GM18526 (cell line): ENCODE results near the gene LTB.

Experiments
- POLR2A ChIP-seq: IDR thresholded peaks from 3 replicates; pipeline ENCODE4 v1.6.1; 2011; ENCODE audit not compliant: insufficient read length; ENCODE audit errors: extremely low read depth

Gene LTB

GRCh38 chr6:31572041-31572911, 9.9 kb downstream of the LTB start, which contains the start of gene LTA:
TSS of gene LTA (plus strand) at chr6:31572289. CDS start at chr6:31572743, 454 bp downstream.
- TF ChIP-seq POLR2A: peak; percentile 71

GRCh38 chr6:31569861-31570536, 12.2 kb downstream of the LTB start:
- no peak for TF ChIP-seq POLR2A

DNA sequence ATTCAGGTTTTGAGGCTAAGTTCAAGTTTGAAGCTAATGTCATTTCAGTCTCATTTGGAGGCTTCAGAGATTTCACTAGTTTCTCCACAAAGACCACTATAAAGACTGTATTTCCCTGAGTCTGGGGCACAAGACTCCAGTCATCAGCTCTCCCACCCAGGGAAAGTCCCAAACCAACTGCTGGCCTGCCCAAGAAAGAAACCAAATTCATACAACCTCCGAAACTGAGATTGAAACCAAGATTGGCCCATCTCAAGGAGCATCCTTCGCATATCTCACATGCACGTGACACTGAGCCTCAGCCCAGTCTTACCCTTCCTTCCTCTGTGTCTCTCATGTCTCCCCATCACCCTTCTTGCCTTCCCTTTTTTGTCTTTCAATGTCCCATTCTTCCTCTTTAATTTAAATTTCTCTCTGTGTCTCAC, 13.7 kb downstream of the LTB start:
- TF ChIP-seq POLR2A: no peak

DNA sequence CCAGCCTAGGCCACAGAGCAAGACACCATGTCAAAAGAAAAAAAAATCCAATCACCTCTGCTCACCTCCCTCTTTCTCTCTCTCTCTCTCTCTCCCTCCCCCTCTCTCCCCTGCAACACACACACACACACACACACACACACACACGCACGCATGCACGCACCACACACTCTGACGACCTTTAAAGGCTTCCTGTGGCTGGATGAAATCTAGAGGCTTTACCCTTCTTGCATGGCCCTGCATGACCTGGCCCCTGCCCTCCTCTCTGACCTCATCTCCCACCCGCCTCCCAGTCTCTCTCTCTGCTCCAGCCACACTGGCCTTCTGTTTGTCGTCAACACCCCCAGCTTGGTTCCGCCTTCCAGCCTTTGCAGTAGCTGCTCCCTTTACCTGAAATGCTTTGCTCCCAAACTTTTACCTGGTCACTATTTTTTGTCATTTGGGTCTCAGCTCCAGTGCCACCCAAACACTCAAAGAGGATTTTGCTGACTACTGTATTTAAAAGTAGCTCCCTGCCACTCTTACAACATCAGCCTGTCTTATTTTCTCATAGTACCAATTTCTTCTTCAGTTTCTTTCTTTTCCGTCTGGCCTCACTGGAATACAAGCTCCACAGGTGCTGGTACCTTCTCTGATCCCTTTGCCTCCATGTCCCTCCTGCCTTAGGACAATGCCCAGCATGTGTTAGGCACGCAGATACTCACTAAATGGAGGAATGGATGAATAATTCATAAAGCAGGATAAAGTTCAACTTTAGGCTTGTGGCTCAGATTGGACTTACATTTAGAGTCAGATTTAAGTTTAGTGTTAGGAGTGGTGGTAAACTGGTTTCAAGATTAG, 14.5 kb downstream of the LTB start:
- no peak for TF ChIP-seq POLR2A

DNA sequence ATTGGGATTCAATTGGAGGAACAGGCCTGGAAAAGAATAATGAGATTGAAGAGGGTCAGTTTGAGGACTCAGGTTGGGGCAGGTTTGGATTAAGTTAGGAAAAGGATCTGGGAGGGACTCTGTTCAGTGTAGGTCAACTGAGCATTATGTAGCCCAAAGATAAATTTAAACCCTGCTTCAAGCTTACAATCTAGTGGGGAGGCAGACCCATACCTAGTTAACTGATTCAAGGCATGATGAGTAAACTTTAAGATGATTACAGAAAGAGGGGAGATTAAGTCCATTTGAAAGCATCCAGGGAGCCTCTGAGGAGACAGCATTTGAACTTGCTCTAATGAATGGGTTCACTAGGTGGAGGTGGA, 21.5 kb downstream of the LTB start:
- TF ChIP-seq POLR2A: no peak

DNA sequence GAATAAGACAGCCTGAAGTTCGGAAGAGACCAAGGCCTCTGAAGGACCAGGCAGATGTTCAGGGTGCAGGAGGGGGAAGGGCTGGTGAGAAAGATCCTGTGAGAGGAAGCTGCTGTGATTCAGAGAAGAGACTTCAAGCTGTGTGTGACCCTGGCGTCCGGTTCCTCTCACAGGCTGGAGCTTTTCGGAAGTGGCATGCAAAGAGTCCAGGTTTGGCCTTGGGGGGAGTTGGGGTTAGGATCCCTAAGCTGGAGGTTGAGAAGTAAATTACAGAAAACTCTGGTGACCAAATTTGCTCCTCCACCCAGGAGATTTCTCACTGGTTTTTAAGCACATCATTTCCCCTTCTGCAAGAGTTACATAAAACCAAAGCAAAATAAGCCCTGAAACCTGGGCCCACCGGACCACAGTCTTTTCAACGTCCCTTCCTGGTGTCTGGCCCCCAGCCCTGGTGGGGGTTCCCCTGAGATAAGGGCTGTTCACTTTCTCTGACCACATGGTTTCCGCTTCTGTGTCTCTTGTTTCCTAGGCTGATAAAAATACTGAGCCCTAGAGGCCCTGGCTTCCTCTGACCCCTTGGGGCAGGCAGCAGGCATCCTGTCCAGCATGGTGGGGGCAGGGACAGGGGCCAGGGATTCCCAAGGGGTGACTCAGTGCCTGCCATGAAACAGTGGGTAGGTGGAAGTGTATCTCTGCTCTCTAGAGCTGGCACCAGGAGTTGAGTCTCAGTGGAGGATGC, 22.1 kb downstream of the LTB start:
- TF ChIP-seq POLR2A: peak; percentile 1

GRCh38 chr6:31559606-31559957, 22.6 kb downstream of the LTB start:
- peak; percentile 4 for TF ChIP-seq POLR2A

- peak; percentile 37 for TF ChIP-seq POLR2A
Measured at GRCh38 chr6:31558631-31559500, 23.4 kb downstream of the LTB start.

DNA sequence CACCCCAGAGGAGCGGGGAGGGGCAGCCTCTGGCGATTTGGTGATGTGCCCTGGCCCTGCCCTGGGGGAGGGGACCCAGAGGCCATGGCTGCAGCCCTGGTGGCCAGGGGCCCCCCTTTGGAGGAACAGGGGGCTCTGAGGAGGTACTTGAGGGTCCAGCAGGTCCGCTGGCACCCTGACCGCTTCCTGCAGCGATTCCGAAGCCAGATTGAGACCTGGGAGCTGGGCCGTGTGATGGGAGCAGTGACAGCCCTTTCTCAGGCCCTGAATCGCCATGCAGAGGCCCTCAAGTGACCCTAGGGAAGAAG, 24.0 kb downstream of the LTB start:
- TF ChIP-seq POLR2A: no peak

- TF ChIP-seq POLR2A: no peak
Measured at GRCh38 chr6:31557443-31558317, 24.5 kb downstream of the LTB start.

DNA sequence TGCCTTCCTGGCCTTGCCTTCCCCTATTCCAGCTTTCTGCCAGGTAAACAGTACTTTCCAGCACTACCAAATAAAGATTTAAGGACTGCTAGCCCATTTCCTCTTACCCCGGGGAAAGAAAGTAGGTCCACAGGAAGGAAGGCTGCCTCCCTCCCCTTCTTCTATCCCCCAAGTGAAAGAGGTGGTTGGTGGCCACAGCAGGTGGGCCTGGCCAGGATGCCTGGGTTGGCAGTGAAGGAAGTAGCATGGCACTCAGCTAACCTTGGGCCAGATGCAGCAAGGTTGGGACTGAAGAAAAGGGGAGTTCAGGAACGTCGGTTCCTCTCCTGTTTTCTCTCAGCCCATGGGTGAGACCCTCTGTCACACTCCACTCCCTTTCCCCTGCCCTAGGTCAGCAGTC, 25.9 kb downstream of the LTB start:
- TF ChIP-seq POLR2A: no peak

DNA sequence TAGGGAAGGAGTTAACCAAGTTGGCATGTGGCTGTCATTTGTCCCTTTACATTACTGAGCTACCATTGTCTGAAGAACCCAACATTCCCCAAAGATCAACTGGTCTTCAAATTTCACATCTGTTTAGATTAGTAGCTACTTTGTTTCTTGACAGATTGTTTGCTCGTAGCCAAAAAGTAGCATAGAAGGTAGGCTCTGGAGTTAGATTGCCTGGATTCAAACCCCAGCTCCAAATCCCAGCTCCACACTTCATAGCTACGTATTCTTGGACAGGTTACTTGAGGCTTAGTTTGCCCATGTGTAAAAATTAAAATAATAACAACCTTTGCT, 33.7 kb downstream of the LTB start:
- TF ChIP-seq POLR2A: no peak
